NCI-H2081 treated with DMSO at 0.1 percent for 48 hours (cell line): ENCODE results near the gene CARMIL1.

Experiments
- DNase-seq: peaks from one replicate; lab custom pipeline; 2025; lab: John Stamatoyannopoulos, UW

CARMIL1 gene

GRCh38 chr6:25512560-25512959 lies 233.4 kb downstream of the CARMIL1 start:
- no peak for DNase-seq

GRCh38 chr6:25519856-25520255 lies 240.7 kb downstream of the CARMIL1 start:
- no peak for DNase-seq

- DNase-seq, result no peak
Observed at GRCh38 chr6:25524542-25524941, 245.4 kb downstream of the CARMIL1 start.

GRCh38 chr6:25525078-25525477 lies 245.9 kb downstream of the CARMIL1 start:
- no peak for DNase-seq

GRCh38 chr6:25534942-25535631 lies 255.9 kb downstream of the CARMIL1 start:
- no peak for DNase-seq

- no peak for DNase-seq
Observed at GRCh38 chr6:25535632-25536225, 256.6 kb downstream of the CARMIL1 start.

- DNase-seq, result no peak
Observed at GRCh38 chr6:25536781-25537180, 257.6 kb downstream of the CARMIL1 start.

GRCh38 chr6:25537349-25538018 lies 258.3 kb downstream of the CARMIL1 start:
- DNase-seq, result no peak

- DNase-seq, result no peak
Observed at GRCh38 chr6:25541228-25541627, 262.1 kb downstream of the CARMIL1 start.

GRCh38 chr6:25542984-25543910 lies 264.1 kb downstream of the CARMIL1 start:
- no peak for DNase-seq

GRCh38 chr6:25544833-25545232 lies 265.7 kb downstream of the CARMIL1 start:
- DNase-seq, result no peak

GRCh38 chr6:25547797-25548196 lies 268.6 kb downstream of the CARMIL1 start:
- no peak for DNase-seq

GRCh38 chr6:25548451-25548850 lies 269.3 kb downstream of the CARMIL1 start:
- DNase-seq, result no peak

GRCh38 chr6:25550631-25551030 lies 271.5 kb downstream of the CARMIL1 start:
- DNase-seq, result no peak

GRCh38 chr6:25553502-25553901 lies 274.3 kb downstream of the CARMIL1 start:
- DNase-seq, result no peak

GRCh38 chr6:25555188-25555587 lies 276.0 kb downstream of the CARMIL1 start:
- no peak for DNase-seq

- DNase-seq, result peak; percentile 4
Observed at GRCh38 chr6:25556516-25556915, 277.3 kb downstream of the CARMIL1 start.

GRCh38 chr6:25558155-25558817 lies 279.1 kb downstream of the CARMIL1 start:
- no peak for DNase-seq

- no peak for DNase-seq
Observed at GRCh38 chr6:25560865-25561264, 281.7 kb downstream of the CARMIL1 start.

GRCh38 chr6:25564943-25565342 lies 285.8 kb downstream of the CARMIL1 start:
- DNase-seq, result no peak

- DNase-seq, result no peak
Observed at GRCh38 chr6:25570578-25570977, 291.4 kb downstream of the CARMIL1 start.

GRCh38 chr6:25576919-25577318 lies 297.7 kb downstream of the CARMIL1 start:
- no peak for DNase-seq
